K562 (cell line): Measurements from ENCODE around the gene BRCC3. TPM values are rescaled to one million over a fixed set of nuclear protein-coding genes. Genes with fewer than 3 reads are reported as not detected.

ENCODE experiments used
- ARID3A ChIP-seq: IDR thresholded peaks from 2 replicates; pipeline ENCODE4 v1.6.1; 2012; ENCODE audit warnings: low read depth, low read length, improper control_type of control experiment, borderline replicate concordance
- CHD2 ChIP-seq: IDR thresholded peaks from 2 replicates; pipeline ENCODE4 v1.6.1; 2011; ENCODE audit warnings: low read depth, low read length
- DDX20 ChIP-seq: fragments of 450-650 bp; IDR thresholded peaks from 2 replicates; pipeline ENCODE4 v1.6.1; 2016; ENCODE audit warnings: missing genetic modification characterization, low read depth, mild to moderate bottlenecking, missing compliant biosample characterization, moderate library complexity
- FOXA3 ChIP-seq, 2 experiments: fragments of 450-650 bp in 1 of 2; sonication (generic) in 1 of 2; formaldehyde crosslinking; IDR thresholded peaks in 1 of 2; conservative IDR thresholded peaks in 1 of 2; 2 replicates each; pipeline versions ENCODE4 v1.4.0 to v1.8.0; 2020 to 2022; ENCODE audit warnings: mild to moderate bottlenecking in 2 of 2, missing genetic modification reagents in 1 of 2
- FOXJ3 ChIP-seq: sonication (generic); formaldehyde crosslinking; IDR thresholded peaks from 2 replicates; pipeline ENCODE4 v1.4.0; 2020; ENCODE audit warnings: mild to moderate bottlenecking, missing genetic modification reagents
- FOXK1 ChIP-seq: sonication (generic); formaldehyde crosslinking; IDR thresholded peaks from 2 replicates; pipeline ENCODE4 v1.8.0; 2022; ENCODE audit warnings: missing genetic modification reagents, mild to moderate bottlenecking, borderline replicate concordance
- FOXP1 ChIP-seq: sonication (generic); formaldehyde crosslinking; IDR thresholded peaks from 2 replicates; pipeline ENCODE4 v1.8.0; 2022; ENCODE audit warnings: mild to moderate bottlenecking, missing genetic modification reagents
- HDAC8 ChIP-seq: fragments of 450-650 bp; IDR thresholded peaks from 2 replicates; pipeline ENCODE4 v1.6.1; 2016; ENCODE audit warnings: mild to moderate bottlenecking, missing genetic modification characterization, moderate library complexity, missing compliant biosample characterization
- KDM1A ChIP-seq, 2 experiments: fragments of 450-650 bp; IDR thresholded peaks; 2 replicates each; pipeline ENCODE4 v1.6.1; 2016; ENCODE audit warnings: mild to moderate bottlenecking in 2 of 2
- LEF1 ChIP-seq: fragments of 450-650 bp; IDR thresholded peaks from 2 replicates; pipeline ENCODE4 v1.6.1; 2016; ENCODE audit warnings: mild to moderate bottlenecking
- MBD1 ChIP-seq: fragments of 250-450 bp; sonication (Bioruptor Pico); IDR thresholded peaks from 2 replicates; pipeline ENCODE4 v1.8.0; 2022; ENCODE audit warnings: inconsistent platforms
- MECOM ChIP-seq: fragments of 250-450 bp; sonication (Bioruptor Pico); IDR thresholded peaks from 2 replicates; pipeline ENCODE4 v1.8.0; 2022; ENCODE audit warnings: inconsistent platforms
- NFE2 ChIP-seq: IDR thresholded peaks from 2 replicates; pipeline ENCODE4 v1.6.1; 2014; ENCODE audit warnings: antibody characterized with exemption, low read depth
- NR2C1 ChIP-seq, 2 experiments: fragments of 450-650 bp; IDR thresholded peaks; 2 replicates each; pipeline ENCODE4 v1.6.1; 2017; ENCODE audit warnings: mild to moderate bottlenecking in 2 of 2, antibody characterized with exemption in 1 of 2, inconsistent platforms in 1 of 2, missing compliant biosample characterization in 1 of 2, missing genetic modification characterization in 1 of 2
- NRF1 ChIP-seq, 2 experiments: fragments of 450-650 bp; IDR thresholded peaks in 1 of 2; conservative IDR thresholded peaks in 1 of 2; 2 replicates each; pipeline ENCODE4 v1.6.1; 2014; ENCODE audit warnings: mild to moderate bottlenecking in 2 of 2
- POLR2AphosphoS2 ChIP-seq: IDR thresholded peaks from 2 replicates; pipeline ENCODE4 v1.6.1; 2012; ENCODE audit warnings: low read length, improper control_type of control experiment
- RAD21 ChIP-seq, 2 experiments: fragments of 250-450 bp in 1 of 2; fragments of 450-650 bp in 1 of 2; sonication (Bioruptor Pico) in 1 of 2; formaldehyde crosslinking in 1 of 2; IDR thresholded peaks in 1 of 2; conservative IDR thresholded peaks in 1 of 2; 2 replicates each; pipeline versions ENCODE4 v1.4.0 to v1.8.0; 2020 to 2022; ENCODE audit warnings: mild to moderate bottlenecking in 2 of 2, moderate library complexity in 1 of 2
- SMARCA5 ChIP-seq: fragments of 450-650 bp; IDR thresholded peaks from 2 replicates; pipeline ENCODE4 v1.6.1; 2016
- STAG1 ChIP-seq: sonication (generic); formaldehyde crosslinking; IDR thresholded peaks from 2 replicates; pipeline ENCODE4 v1.5.0; 2020; ENCODE audit warnings: missing genetic modification reagents, borderline replicate concordance
- SUPT5H ChIP-seq: fragments of 450-650 bp; IDR thresholded peaks from 2 replicates; pipeline ENCODE4 v1.6.1; 2016
- WHSC1 ChIP-seq: IDR thresholded peaks from one replicate; pipeline ENCODE4 v1.6.1; 2012; ENCODE audit warnings: low read length, control low read depth, inconsistent platforms
- ZBTB8A ChIP-seq: fragments of 450-650 bp; IDR thresholded peaks from 2 replicates; pipeline ENCODE4 v1.6.1; 2018; ENCODE audit warnings: mild to moderate bottlenecking, moderate library complexity; ENCODE audit not compliant: partially characterized antibody
- ZFP36 ChIP-seq: fragments of 150-350 bp; IDR thresholded peaks from 2 replicates; pipeline ENCODE4 v1.6.1; 2018; ENCODE audit warnings: low read length, low read depth; ENCODE audit not compliant: partially characterized antibody
- ZKSCAN1 ChIP-seq: fragments of 150-350 bp; IDR thresholded peaks from 2 replicates; pipeline ENCODE4 v1.6.1; 2016; ENCODE audit warnings: low read depth, low read length
- ZNF695 ChIP-seq: fragments of 450-650 bp; formaldehyde crosslinking; IDR thresholded peaks from 2 replicates; pipeline ENCODE4 v1.4.0; 2020; ENCODE audit warnings: mild to moderate bottlenecking, moderate library complexity
- ZNF707 ChIP-seq: fragments of 250-450 bp; sonication (Bioruptor Pico); conservative IDR thresholded peaks from 2 replicates; pipeline ENCODE4 v1.8.0; 2022; ENCODE audit warnings: inconsistent platforms, mild to moderate bottlenecking, moderate library complexity
- ZSCAN29 ChIP-seq: fragments of 450-650 bp; IDR thresholded peaks from 2 replicates; pipeline ENCODE4 v1.6.1; 2017
- polyA plus RNA-seq, 8 experiments: library from polyadenylated mRNA; depleted of rRNA in 4 of 8; stranded (reverse) in 5 of 8; unstranded in 3 of 8; fragments of >200 nt; fragmentation: Nextera tagmentation in 2 of 8; fragmentation: Illumina TruSeq in 1 of 8; extraction: Ambion mirVana in 2 of 8; extraction: Trizol in 1 of 8; gene quantifications; 2 replicates each; pipeline versions ENCODE4 v1.2.1 to v1.2.3, GENCODE V29; 2011 to 2014; ENCODE audit warnings: inconsistent platforms in 1 of 8, missing spikeins in 1 of 8
- total RNA-seq, 7 experiments: library from RNA; depleted of rRNA in 6 of 7; stranded (reverse); fragments of >200 nt in 6 of 7; fragmentation: Illumina TruSeq in 2 of 7; extraction: Trizol in 2 of 7; gene quantifications; 2 replicates each; pipeline versions ENCODE4 v1.2.1 to v1.2.3, GENCODE V29; 2011 to 2021; ENCODE audit warnings: low replicate concordance in 1 of 7

The BRCC3 gene
- total and polyA plus RNA-seq, 9 of the 15 experiments (the other 6 are each of a cell fraction or from before 2014, with no cell fraction given): 9.6 to 44.8 (median 26.7) TPM

- no peak for TF ChIP-seq MBD1 (CRISPR knock-in tag)
- no peak for TF ChIP-seq KDM1A (IDR thresholded peaks at IDR 0.05)
- TF ChIP-seq CHD2: peak; percentile 91
- no peak for TF ChIP-seq ZSCAN29
- no peak for TF ChIP-seq STAG1 (CRISPR knock-in tag)
- TF ChIP-seq NRF1 (conservative IDR thresholded peaks at IDR 0.05 in 1 of 2, IDR thresholded peaks at IDR 0.05 in 1 of 2): peak; percentile 92 to 94
- no peak for TF ChIP-seq ZNF695 (CRISPR knock-in tag)
- no peak for TF ChIP-seq FOXA3 (CRISPR knock-in tag; conservative IDR thresholded peaks at IDR 0.05 in 1 of 2, IDR thresholded peaks at IDR 0.05 in 1 of 2)
- no peak for TF ChIP-seq POLR2AphosphoS2
- TF ChIP-seq ARID3A: no peak
- no peak for TF ChIP-seq DDX20 (tag)
- TF ChIP-seq LEF1: no peak
- TF ChIP-seq MECOM (CRISPR knock-in tag): no peak
- TF ChIP-seq RAD21 (CRISPR knock-in tag; conservative IDR thresholded peaks at IDR 0.05 in 1 of 2, IDR thresholded peaks at IDR 0.05 in 1 of 2): no peak
- no peak for TF ChIP-seq WHSC1
- no peak for TF ChIP-seq ZKSCAN1
- 0 out of 2 replicates have a peak, but pooled peaks have one; percentile 66 for TF ChIP-seq FOXP1
- TF ChIP-seq ZFP36: no peak
- no peak for TF ChIP-seq ZBTB8A
- TF ChIP-seq FOXJ3 (CRISPR knock-in tag): no peak
- TF ChIP-seq NR2C1 (IDR thresholded peaks at IDR 0.05): no peak
- TF ChIP-seq NR2C1 (tag; IDR thresholded peaks at IDR 0.05): peak; percentile 40; the same call in 1 of the 2 replicates
- peak; percentile 76 for TF ChIP-seq SUPT5H
- TF ChIP-seq FOXK1 (CRISPR knock-in tag): no peak
- no peak for TF ChIP-seq NFE2
- no peak for TF ChIP-seq HDAC8
- no peak for TF ChIP-seq SMARCA5
- TF ChIP-seq ZNF707 (CRISPR knock-in tag): no peak
Measured at GRCh38 chrX:155026727-155027508, 44.4 kb upstream of the BRCC3 start, which contains the start of gene FUNDC2 (continued).
